ENCODE measurements around the gene NKG7. TPM values are rescaled to one million over a fixed set of nuclear protein-coding genes. Genes with fewer than 3 reads are reported as not detected.

Gene NKG7
- total RNA-seq, 4 donors from 2014 or later = not detected

DNA sequence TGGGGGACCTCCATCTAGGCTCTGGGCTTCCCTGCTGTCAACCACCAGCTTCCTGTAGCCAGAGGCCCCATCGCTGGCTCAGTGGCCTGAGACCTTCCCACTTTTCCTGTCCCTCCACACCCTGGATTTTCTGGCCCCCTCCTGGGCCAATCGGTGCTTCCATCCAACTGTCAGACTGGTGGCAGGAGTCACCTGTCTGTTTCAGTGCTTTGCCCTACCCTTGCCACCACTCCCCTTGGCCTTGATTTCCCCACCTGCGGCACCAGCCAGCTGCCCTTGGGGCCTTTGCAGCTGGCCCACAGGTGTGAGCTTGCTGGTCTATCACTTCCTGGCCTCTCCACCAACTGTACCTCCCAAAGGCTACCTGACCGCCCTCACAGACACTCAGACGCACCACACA is 43.0 kb downstream of the NKG7 start:
- peaks cover 14% of the 10 kb centered on the region for H3K4me1 ChIP-seq
- TF ChIP-seq POLR2AphosphoS5 (IDR thresholded peaks at IDR 0.05) (no peak), EP300 (IDR thresholded peaks at IDR 0.05) (no peak), POLR2A (IDR thresholded peaks at IDR 0.05) (no peak)
- TF ChIP-seq, protein P1, sequence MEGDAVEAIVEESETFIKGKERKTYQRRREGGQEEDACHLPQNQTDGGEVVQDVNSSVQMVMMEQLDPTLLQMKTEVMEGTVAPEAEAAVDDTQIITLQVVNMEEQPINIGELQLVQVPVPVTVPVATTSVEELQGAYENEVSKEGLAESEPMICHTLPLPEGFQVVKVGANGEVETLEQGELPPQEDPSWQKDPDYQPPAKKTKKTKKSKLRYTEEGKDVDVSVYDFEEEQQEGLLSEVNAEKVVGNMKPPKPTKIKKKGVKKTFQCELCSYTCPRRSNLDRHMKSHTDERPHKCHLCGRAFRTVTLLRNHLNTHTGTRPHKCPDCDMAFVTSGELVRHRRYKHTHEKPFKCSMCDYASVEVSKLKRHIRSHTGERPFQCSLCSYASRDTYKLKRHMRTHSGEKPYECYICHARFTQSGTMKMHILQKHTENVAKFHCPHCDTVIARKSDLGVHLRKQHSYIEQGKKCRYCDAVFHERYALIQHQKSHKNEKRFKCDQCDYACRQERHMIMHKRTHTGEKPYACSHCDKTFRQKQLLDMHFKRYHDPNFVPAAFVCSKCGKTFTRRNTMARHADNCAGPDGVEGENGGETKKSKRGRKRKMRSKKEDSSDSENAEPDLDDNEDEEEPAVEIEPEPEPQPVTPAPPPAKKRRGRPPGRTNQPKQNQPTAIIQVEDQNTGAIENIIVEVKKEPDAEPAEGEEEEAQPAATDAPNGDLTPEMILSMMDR (IDR thresholded peaks at IDR 0.05) = no peak
- no peaks in the 10 kb centered on the region for H3K36me3 ChIP-seq
- H3K4me3 ChIP-seq = no peak overlapping the region
- no peaks in the 10 kb centered on the region for H3K9me3 ChIP-seq
- WGBS = 96% methylated on average over 5 of the region's 5 CpGs
- DNase-seq (ENCODE audit: low spot score in 2 of 2) = no peak
- peaks cover 50% of the 10 kb centered on the region for H3K27me3 ChIP-seq
- H3K27ac ChIP-seq = no peak overlapping the region

DNA sequence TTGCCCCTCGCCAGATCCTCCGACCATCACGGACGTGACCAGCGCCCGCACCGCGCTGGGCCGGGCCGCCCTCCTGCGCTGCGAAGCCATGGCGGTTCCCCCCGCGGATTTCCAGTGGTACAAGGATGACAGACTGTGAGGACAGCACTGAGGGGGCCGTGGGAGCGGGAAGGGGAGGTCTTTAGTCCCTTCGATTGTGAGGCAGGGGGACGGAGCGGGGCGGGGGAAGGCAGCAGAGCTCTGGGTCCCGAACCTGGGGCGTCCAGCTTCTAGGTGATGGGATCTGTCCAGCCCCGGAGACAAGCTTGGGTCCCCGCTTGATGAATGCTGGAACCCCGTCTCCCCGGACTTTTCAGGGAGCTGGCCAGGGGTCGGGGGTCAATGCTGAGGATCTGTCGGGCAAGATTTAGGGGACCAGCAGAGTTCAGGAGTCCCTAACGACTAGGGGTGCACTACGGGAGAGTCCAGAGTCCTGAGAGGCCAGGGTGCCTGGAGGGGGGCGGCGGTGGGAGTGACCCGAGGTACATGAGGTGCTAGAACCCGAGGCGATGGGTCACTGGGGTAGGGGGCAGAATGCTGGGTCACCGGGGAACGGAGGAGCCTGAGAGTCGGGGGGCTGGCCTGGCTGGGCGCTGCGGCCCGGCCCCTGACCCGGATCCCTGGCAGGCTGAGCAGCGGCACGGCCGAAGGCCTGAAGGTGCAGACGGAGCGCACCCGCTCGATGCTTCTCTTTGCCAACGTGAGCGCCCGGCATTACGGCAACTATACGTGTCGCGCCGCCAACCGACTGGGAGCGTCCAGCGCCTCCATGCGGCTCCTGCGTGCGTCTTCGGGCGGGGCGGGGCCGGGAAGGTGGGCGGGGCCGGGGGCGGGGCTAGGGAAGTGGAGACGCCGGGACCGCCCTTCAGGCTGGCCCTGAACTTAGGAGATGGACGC is 45.1 kb downstream of the NKG7 start:
- Histone ChIP-seq H3K27ac (no peak overlapping the region), H3K4me3 (peak overlapping the region; percentile 34), H3K27me3 (peaks cover 68% of the 10 kb centered on the region), H3K4me1 (peaks cover 14% of the 10 kb centered on the region), H3K9me3 (no peaks in the 10 kb centered on the region), H3K36me3 (no peaks in the 10 kb centered on the region)
- TF ChIP-seq, protein P1 (IDR thresholded peaks at IDR 0.05) = peak in 1 of 2 donors; percentile 16
- no peak for TF ChIP-seq EP300 (IDR thresholded peaks at IDR 0.05)
- peak in 1 of 2 donors; percentile 67 for DNase-seq (ENCODE audit: low spot score in 2 of 2)
- whole genome bisulfite sequencing = 9% methylated on average over 22 of the region's 75 CpGs

DNA sequence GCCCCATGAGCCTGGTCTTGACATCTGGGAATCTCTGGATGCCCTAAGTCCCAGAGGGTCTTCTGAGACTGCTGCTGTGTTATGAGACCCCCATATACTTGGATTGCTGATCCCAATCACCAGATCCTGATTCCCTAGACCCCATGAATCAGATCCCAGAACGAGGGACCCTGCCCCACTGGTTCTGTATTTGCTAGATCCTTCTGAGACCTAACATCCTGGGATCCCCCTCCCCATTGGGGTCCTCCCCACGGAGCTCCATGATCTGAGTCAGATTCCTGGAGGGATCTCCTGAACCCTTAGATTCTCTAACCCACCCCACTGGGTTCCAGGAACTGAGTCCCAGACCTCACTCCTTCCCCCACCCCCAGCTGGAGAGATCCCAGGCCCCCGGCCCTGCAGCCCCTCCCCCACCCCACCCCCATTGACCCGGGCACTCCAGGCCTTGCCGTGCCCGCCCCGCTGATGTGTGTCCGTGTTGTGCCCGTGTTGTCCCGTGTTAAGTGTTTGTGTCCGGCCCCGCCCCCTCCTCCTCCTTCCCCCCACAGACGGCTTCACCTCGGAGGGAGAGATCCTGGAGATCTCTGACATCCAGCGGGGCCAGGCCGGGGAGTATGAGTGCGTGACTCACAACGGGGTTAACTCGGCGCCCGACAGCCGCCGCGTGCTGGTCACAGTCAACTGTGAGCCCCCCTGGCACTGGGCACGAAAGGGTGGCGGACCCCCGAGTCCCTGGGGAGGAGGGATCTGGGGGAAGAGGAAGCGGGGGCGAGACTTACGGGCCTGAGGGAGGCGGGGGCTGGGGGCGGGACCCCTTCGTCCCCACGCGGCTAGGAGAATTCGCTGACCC is 46.0 kb downstream of the NKG7 start:
- Histone ChIP-seq H3K4me1 (peaks cover 14% of the 10 kb centered on the region), H3K4me3 (no peak overlapping the region), H3K36me3 (no peaks in the 10 kb centered on the region), H3K27me3 (peaks cover 73% of the 10 kb centered on the region), H3K9me3 (no peaks in the 10 kb centered on the region), H3K27ac (no peak overlapping the region)
- TF ChIP-seq POLR2A (IDR thresholded peaks at IDR 0.05) (no peak), EP300 (IDR thresholded peaks at IDR 0.05) (no peak), POLR2AphosphoS5 (IDR thresholded peaks at IDR 0.05) (no peak)
- TF ChIP-seq, protein P1 (IDR thresholded peaks at IDR 0.05) = no peak
- DNase-seq (ENCODE audit: low spot score in 2 of 2) = no peak
- 42% methylated on average over 4 of the region's 36 CpGs for WGBS

DNA sequence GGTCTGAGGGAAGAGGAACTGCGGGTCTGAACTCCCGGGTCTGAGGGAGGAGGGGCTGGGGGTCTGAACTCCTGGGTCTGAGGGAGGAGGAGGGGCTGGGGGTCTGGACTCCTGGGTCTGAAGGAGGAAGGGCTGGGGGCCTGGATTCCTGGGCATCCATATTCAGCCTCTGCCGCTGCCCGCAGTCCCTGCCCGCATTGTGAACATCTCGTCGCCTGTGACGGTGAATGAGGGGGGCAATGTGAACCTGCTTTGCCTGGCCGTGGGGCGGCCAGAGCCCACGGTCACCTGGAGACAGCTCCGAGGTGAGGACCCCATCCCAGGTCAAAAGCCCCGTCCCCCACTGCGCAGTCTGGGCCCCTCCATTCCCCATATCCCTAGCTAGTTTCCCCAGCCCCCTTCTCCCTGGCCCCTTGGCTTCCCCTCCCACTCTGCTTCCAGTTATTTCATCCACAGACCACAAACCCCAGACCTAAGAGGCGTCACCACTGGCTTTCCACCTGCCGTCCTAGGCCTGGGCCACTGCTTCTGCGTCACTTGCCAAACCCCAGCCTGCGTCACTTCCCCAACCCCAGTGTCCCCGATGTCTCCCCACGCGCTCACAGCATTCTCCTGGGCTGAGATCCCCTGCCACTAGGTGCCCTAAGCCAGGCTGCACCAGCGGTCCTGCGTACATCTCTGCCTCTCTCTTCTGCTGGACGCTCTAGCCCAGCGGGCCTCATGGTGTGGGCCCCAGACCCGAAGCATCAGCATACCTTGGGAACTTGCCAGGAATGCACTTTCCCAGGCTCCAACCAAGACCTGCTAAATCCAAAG is 47.1 kb downstream of the NKG7 start:
- Histone ChIP-seq H3K4me1 (peaks cover 14% of the 10 kb centered on the region), H3K27ac (no peak overlapping the region), H3K4me3 (no peak overlapping the region), H3K9me3 (no peaks in the 10 kb centered on the region), H3K36me3 (no peaks in the 10 kb centered on the region), H3K27me3 (peaks cover 74% of the 10 kb centered on the region)
- 66% methylated on average over 25 of the region's 26 CpGs for WGBS
- TF ChIP-seq, protein P1 (IDR thresholded peaks at IDR 0.05) = no peak
- TF ChIP-seq POLR2AphosphoS5 (IDR thresholded peaks at IDR 0.05) (no peak), POLR2A (IDR thresholded peaks at IDR 0.05) (no peak), EP300 (IDR thresholded peaks at IDR 0.05) (no peak)
- no peak for DNase-seq (ENCODE audit: low spot score in 2 of 2)

Data from suprapubic skin (tissue), 4 donors.